Liver (tissue), 9 donors: Measurements from ENCODE around the gene FBXO24. TPM values are rescaled to one million over a fixed set of nuclear protein-coding genes. Genes with fewer than 3 reads are reported as not detected.

Experiments
- DNase-seq: peaks from one replicate; pipeline ENCODE4 v3.0.0-alpha.2; 2017; ENCODE audit warnings: low spot score
- H3K27ac ChIP-seq, 2 donors: one replicate each; pipeline ENCODE4 v1.7.0; 2013; ENCODE audit warnings: inconsistent platforms in 2 of 2, low read length in 2 of 2, control low read depth in 1 of 2, low read depth in 1 of 2, mild to moderate bottlenecking in 1 of 2
- H3K27me3 ChIP-seq, 4 donors: one replicate each; pipeline versions ENCODE4 v1.6.1 to v1.7.0; 2013; ENCODE audit warnings: low read length in 3 of 4, inconsistent platforms in 1 of 4, mild to moderate bottlenecking in 1 of 4, moderate library complexity in 1 of 4; ENCODE audit not compliant: control insufficient read depth in 4 of 4, insufficient read depth in 4 of 4
- H3K36me3 ChIP-seq, 4 donors: one replicate each; pipeline versions ENCODE4 v1.6.1 to v1.7.0; 2013; ENCODE audit warnings: low read length in 3 of 4, mild to moderate bottlenecking in 3 of 4, low read depth in 1 of 4, moderate library complexity in 1 of 4; ENCODE audit not compliant: control insufficient read depth in 4 of 4, insufficient read depth in 3 of 4
- H3K4me1 ChIP-seq, 4 donors: one replicate each; pipeline versions ENCODE4 v1.6.1 to v1.7.0; 2013; ENCODE audit warnings: low read length in 3 of 4, mild to moderate bottlenecking in 3 of 4, moderate library complexity in 1 of 4; ENCODE audit not compliant: control insufficient read depth in 4 of 4, insufficient read depth in 4 of 4
- H3K4me3 ChIP-seq, 3 donors: one replicate each; pipeline versions ENCODE4 v1.6.1 to v1.7.0; 2013; ENCODE audit warnings: low read length in 3 of 3, control low read depth in 1 of 3, low read depth in 1 of 3, mild to moderate bottlenecking in 1 of 3
- H3K9ac ChIP-seq, 2 donors: one replicate each; pipeline ENCODE4 v1.7.0; 2013; ENCODE audit warnings: low read length in 2 of 2, mild to moderate bottlenecking in 2 of 2, moderate library complexity in 2 of 2, control low read depth in 1 of 2, low read depth in 1 of 2
- H3K9me3 ChIP-seq, 4 donors: one replicate each; pipeline versions ENCODE4 v1.6.1 to v1.7.0; 2013; ENCODE audit warnings: low read length in 3 of 4; ENCODE audit not compliant: control insufficient read depth in 4 of 4
- ATF3 ChIP-seq: IDR thresholded peaks from 2 replicates; pipeline ENCODE4 v1.6.1; 2016; ENCODE audit warnings: antibody characterized with exemption
- EGR1 ChIP-seq, 2 donors: IDR thresholded peaks; 2 replicates each; pipeline ENCODE4 v1.6.1; 2016 to 2018; ENCODE audit warnings: antibody characterized with exemption in 2 of 2, low read depth in 2 of 2
- FOXA1 ChIP-seq: IDR thresholded peaks from 2 replicates; pipeline ENCODE4 v1.6.1; 2016; ENCODE audit warnings: antibody characterized with exemption
- FOXA2 ChIP-seq: IDR thresholded peaks from 2 replicates; pipeline ENCODE4 v1.6.1; 2016; ENCODE audit warnings: antibody characterized with exemption
- HNF4A ChIP-seq, 2 donors: conservative IDR thresholded peaks; 2 replicates each; pipeline ENCODE4 v1.6.1; 2016; ENCODE audit warnings: antibody characterized with exemption in 2 of 2, mild to moderate bottlenecking in 2 of 2
- HNF4G ChIP-seq: IDR thresholded peaks from 2 replicates; pipeline ENCODE4 v1.6.1; 2016; ENCODE audit warnings: antibody characterized with exemption
- JUND ChIP-seq, 2 donors: IDR thresholded peaks; 2 replicates each; pipeline ENCODE4 v1.6.1; 2016; ENCODE audit warnings: antibody characterized with exemption in 2 of 2
- MAX ChIP-seq: IDR thresholded peaks from 2 replicates; pipeline ENCODE4 v1.6.1; 2016; ENCODE audit warnings: antibody characterized with exemption
- NR2F2 ChIP-seq: IDR thresholded peaks from 2 replicates; pipeline ENCODE4 v1.6.1; 2016; ENCODE audit warnings: antibody characterized with exemption
- RAD21 ChIP-seq, 2 donors: IDR thresholded peaks; 2 replicates each; pipeline ENCODE4 v1.6.1; 2016; ENCODE audit warnings: antibody characterized with exemption in 2 of 2, mild to moderate bottlenecking in 2 of 2
- REST ChIP-seq: IDR thresholded peaks from 2 replicates; pipeline ENCODE4 v1.6.1; 2016; ENCODE audit warnings: antibody characterized with exemption, mild to moderate bottlenecking
- RXRA ChIP-seq, 2 donors: IDR thresholded peaks; 2 replicates each; pipeline ENCODE4 v1.6.1; 2017 to 2018; ENCODE audit warnings: antibody characterized with exemption in 2 of 2, mild to moderate bottlenecking in 1 of 2
- SP1 ChIP-seq: IDR thresholded peaks from 2 replicates; pipeline ENCODE4 v1.6.1; 2018; ENCODE audit warnings: antibody characterized with exemption, mild to moderate bottlenecking
- TAF1 ChIP-seq: conservative IDR thresholded peaks from 2 replicates; pipeline ENCODE4 v1.6.1; 2016; ENCODE audit warnings: antibody characterized with exemption, mild to moderate bottlenecking
- YY1 ChIP-seq: IDR thresholded peaks from 2 replicates; pipeline ENCODE4 v1.6.1; 2016; ENCODE audit warnings: antibody characterized with exemption, mild to moderate bottlenecking
- ZBTB33 ChIP-seq: IDR thresholded peaks from 2 replicates; pipeline ENCODE4 v1.6.1; 2016; ENCODE audit warnings: antibody characterized with exemption
- WGBS: extraction: QIAGEN DNeasy Blood & Tissue Kit; methylation state at CpG from one replicate; pipeline ENCODE4 v1.1.7; 2013; 5-methylcytosine and 5-hydroxymethylcytosine counted together
- polyA plus RNA-seq, 2 donors: library from polyadenylated mRNA; stranded (reverse) in 1 of 2; unstranded in 1 of 2; fragments of 200-250 nt in 1 of 2; fragments of >200 nt in 1 of 2; fragmentation: Nextera tagmentation in 1 of 2; extraction: Ambion mirVana in 1 of 2; gene quantifications; one replicate each; pipeline versions ENCODE4 v1.2.1 to v1.2.3, GENCODE V29; 2013 to 2015
- total RNA-seq, 2 donors: library from RNA; depleted of rRNA; stranded (reverse); fragments of >200 nt; gene quantifications; one replicate each; pipeline ENCODE4 v1.2.3, GENCODE V29; 2014
- TF ChIP-seq, protein P1 (sequence below): fragments of 150-350 bp; IDR thresholded peaks from 2 replicates; pipeline ENCODE4 v1.5.1; 2017; ENCODE audit warnings: improper control_type of control experiment, low read depth, low read length; ENCODE audit not compliant: missing input control
- donor health status: healthy.
- donor health status: healthy.
- donor health status: healthy.
- donor health status: healthy.
- donor health status: healthy.

Gene FBXO24
- total and polyA plus RNA-seq, 4 donors, result 0.25 to 1.3 (median 0.50) TPM

GRCh38 chr7:100620239-100620638 is 34.1 kb downstream of the FBXO24 start:
- no peaks in the 10 kb centered on the region for H3K9me3 ChIP-seq
- no peaks in the 10 kb centered on the region for H3K27me3 ChIP-seq
- no peak overlapping the region for H3K4me3 ChIP-seq
- peaks cover 0 to 24% (median 23%) of the 10 kb centered on the region in 4 donors for H3K4me1 ChIP-seq
- no peak overlapping the region for H3K9ac ChIP-seq
- peaks cover 2 to 13% (median 8%) of the 10 kb centered on the region in 4 donors for H3K36me3 ChIP-seq
- TF ChIP-seq MAX (no peak), FOXA2 (no peak), RAD21 (IDR thresholded peaks at IDR 0.05) (no peak), HNF4A (conservative IDR thresholded peaks at IDR 0.05) (no peak), HNF4G (no peak), RXRA (IDR thresholded peaks at IDR 0.05) (no peak), REST (no peak), JUND (IDR thresholded peaks at IDR 0.05) (no peak), TAF1 (no peak), FOXA1 (no peak), ZBTB33 (no peak), ATF3 (no peak)
- TF ChIP-seq, protein P1, sequence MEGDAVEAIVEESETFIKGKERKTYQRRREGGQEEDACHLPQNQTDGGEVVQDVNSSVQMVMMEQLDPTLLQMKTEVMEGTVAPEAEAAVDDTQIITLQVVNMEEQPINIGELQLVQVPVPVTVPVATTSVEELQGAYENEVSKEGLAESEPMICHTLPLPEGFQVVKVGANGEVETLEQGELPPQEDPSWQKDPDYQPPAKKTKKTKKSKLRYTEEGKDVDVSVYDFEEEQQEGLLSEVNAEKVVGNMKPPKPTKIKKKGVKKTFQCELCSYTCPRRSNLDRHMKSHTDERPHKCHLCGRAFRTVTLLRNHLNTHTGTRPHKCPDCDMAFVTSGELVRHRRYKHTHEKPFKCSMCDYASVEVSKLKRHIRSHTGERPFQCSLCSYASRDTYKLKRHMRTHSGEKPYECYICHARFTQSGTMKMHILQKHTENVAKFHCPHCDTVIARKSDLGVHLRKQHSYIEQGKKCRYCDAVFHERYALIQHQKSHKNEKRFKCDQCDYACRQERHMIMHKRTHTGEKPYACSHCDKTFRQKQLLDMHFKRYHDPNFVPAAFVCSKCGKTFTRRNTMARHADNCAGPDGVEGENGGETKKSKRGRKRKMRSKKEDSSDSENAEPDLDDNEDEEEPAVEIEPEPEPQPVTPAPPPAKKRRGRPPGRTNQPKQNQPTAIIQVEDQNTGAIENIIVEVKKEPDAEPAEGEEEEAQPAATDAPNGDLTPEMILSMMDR, result no peak
- no peak for DNase-seq
- 95% methylated on average over 6 of the region's 6 CpGs for WGBS
- H3K27ac ChIP-seq, result no peak overlapping the region

DNA sequence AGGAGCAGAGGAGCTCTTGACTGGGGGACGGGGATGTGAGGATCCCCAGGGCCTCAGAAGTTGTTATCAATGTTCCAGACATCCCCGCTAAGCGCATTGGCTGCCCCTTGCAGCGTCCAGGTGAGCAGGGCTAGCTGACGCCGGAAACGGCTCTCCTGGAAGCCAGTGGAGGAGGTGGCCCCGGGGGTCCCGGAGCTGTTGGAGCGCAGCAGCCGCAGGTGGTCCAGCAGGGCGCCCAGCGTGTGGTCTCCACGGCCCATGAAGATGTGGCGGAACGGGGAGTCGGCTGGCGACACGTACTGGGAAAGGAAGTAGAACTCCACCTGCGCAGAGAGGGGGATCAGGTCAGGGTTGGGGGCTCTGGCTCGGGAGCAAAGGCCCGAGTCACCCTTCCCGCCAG is 34.7 kb downstream of the FBXO24 start:
- H3K36me3 ChIP-seq, result peaks cover 2 to 18% (median 9%) of the 10 kb centered on the region in 4 donors
- DNase-seq, result no peak
- WGBS, result 96% methylated on average over 23 of the region's 23 CpGs
- no peak overlapping the region for H3K9ac ChIP-seq
- H3K9me3 ChIP-seq, result no peaks in the 10 kb centered on the region
- H3K4me1 ChIP-seq, result peaks cover 0 to 27% (median 24%) of the 10 kb centered on the region in 4 donors
- H3K4me3 ChIP-seq, result no peak overlapping the region
- no peak overlapping the region for H3K27ac ChIP-seq
- no peaks in the 10 kb centered on the region for H3K27me3 ChIP-seq
- TF ChIP-seq EGR1 (IDR thresholded peaks at IDR 0.05; ENCODE audit: low read depth in 2 of 2), result no peak
- TF ChIP-seq FOXA2, result no peak
- no peak for TF ChIP-seq JUND (IDR thresholded peaks at IDR 0.05)
- no peak for TF ChIP-seq FOXA1
- TF ChIP-seq TAF1, result no peak
- TF ChIP-seq YY1, result no peak
- no peak for TF ChIP-seq SP1
- TF ChIP-seq NR2F2, result no peak
- TF ChIP-seq HNF4A (conservative IDR thresholded peaks at IDR 0.05), result no peak
- TF ChIP-seq MAX, result no peak
- TF ChIP-seq, protein P1, result no peak
- no peak for TF ChIP-seq ATF3
- TF ChIP-seq HNF4G, result no peak
- no peak for TF ChIP-seq RXRA (IDR thresholded peaks at IDR 0.05)
- TF ChIP-seq REST, result no peak
